GM21723 (cell line): Measurements from ENCODE around the gene CFAP300.

ENCODE experiments used
- ATAC-seq: cut with Tn5 transposase; IDR thresholded peaks from one replicate; pipeline ENCODE4 v1.9.1; 2021; ENCODE audit warnings: mild to moderate bottlenecking, moderate library complexity; ENCODE audit not compliant: unreplicated experiment

Gene CFAP300

DNA sequence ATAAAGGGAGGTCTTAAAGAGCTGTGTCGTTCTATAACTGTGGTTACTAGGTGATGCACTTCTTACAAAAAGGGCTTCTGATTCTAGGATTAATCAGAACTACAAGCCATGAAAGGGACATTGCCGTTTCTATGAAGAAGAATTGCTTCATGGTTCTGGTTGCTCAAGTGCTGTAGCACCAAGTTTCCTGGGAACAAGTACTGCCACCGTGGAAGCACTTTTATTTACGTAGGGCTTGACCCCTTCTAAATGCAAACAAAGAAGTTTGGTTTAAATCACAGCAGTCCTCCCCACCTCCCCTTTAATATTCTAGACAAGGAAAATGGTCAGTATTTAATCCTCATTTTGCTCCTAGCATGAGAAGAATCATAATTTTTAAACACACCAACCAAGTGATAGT lies 72.8 kb downstream of the CFAP300 start:
- no peak for ATAC-seq

DNA sequence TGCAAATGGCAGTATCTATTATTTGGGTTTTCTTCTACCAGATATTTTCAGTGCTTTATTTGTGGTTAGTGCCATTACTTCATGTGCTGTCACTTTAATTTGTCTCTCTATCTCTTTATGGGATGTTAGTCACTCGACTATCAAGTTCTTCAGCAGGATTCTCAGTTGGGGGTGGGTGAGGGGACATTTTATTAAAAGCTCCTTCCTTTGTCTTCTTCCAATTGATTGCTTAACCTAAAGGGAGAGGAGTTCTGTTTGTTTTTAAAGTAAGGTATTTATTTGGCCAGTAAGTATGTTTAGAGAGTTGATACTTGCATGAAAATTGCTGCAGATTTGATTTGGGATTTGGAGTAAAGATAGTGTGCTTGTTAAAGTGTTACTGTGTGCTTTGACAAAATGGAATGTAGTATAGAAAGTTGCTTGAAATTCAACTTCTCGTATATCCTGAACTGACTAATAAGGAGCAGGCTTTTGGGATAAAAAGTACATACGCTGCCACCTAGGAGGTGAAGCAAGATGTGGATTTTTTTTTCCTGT lies 73.3 kb downstream of the CFAP300 start:
- no peak for ATAC-seq

DNA sequence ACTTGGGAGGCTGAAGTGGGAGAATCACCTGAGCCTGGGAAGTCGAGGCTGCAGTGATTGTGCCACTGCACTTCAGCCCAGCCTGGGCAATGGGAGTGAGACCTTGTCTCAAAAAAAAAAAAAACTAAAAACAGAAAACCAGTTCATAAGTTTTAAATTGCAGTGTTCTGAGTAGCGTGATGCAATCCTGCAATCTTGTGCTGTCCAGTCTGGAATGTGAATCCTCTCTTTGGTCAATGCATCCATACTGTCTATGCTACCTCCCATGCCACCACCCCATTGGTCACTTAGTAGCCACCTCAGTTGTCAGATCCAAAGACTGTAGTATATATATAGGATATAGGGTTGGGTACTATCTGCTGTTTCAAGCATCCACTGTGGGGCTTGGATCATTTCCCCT lies 74.1 kb downstream of the CFAP300 start:
- no peak for ATAC-seq
